ENCODE measurements around the gene ERVK3-1. TPM values are rescaled to one million over a fixed set of nuclear protein-coding genes. Genes with fewer than 3 reads are reported as not detected.

The ERVK3-1 gene
- total and polyA plus RNA-seq, 2 of the 13 experiments (the other 11 are each of a cell fraction or from before 2014, with no cell fraction given) = 28.5 to 38.7 TPM

- no peaks in the 10 kb centered on the region for H3K79me2 ChIP-seq (ENCODE audit: insufficient read depth, low read length)
- H3K36me3 ChIP-seq (replicated peaks in 1 of 2; ENCODE audit: control insufficient read depth in 1 of 2, insufficient read depth in 2 of 2, low read length in 2 of 2) = peaks cover 6 to 26% of the 10 kb centered on the region in 2 experiments
- intact Hi-C loops (cut with micrococcal nuclease; ENCODE audit: unreplicated experiment) = no loop called here
- 99% methylated on average over 3 of the region's 3 CpGs for WGBS (ENCODE audit: low lambda C conversion rate)
- no peak overlapping the region for H3K4me2 ChIP-seq (ENCODE audit: low read depth, low read length)
- no peak overlapping the region for H2AFZ ChIP-seq (ENCODE audit: low read length)
- no peak overlapping the region for H3K4me3 ChIP-seq (replicated peaks in 1 of 3; ENCODE audit: insufficient read depth in 1 of 3, low read depth in 2 of 3, low read length in 3 of 3)
- H3K27me3 ChIP-seq (ENCODE audit: control insufficient read depth in 1 of 2, insufficient read depth in 2 of 2, low read length in 2 of 2) = no peaks in the 10 kb centered on the region
- H3K9me3 ChIP-seq (ENCODE audit: low read length) = peaks cover 96% of the 10 kb centered on the region
- no peaks in the 10 kb centered on the region for H4K20me1 ChIP-seq (ENCODE audit: insufficient read depth, low read length)
- DNase-seq (ENCODE audit: low spot score) (no peak), ATAC-seq (no peak), FAIRE-seq (no peak)
- TF ChIP-seq ZNF274 (CRISPR knock-in tag; IDR thresholded peaks at IDR 0.05) (no peak), MBNL3 (CRISPR knock-in tag; conservative IDR thresholded peaks at IDR 0.05) (no peak), HNF1B (CRISPR knock-in tag; IDR thresholded peaks at IDR 0.05) (no peak), PHB2 (IDR thresholded peaks at IDR 0.05; ENCODE audit: partially characterized antibody) (no peak), HNRNPL (IDR thresholded peaks at IDR 0.05; ENCODE audit: low read depth, low read length) (no peak), ZNF282 (IDR thresholded peaks at IDR 0.05; ENCODE audit: partially characterized antibody) (no peak), ZNF850 (CRISPR knock-in tag; conservative IDR thresholded peaks at IDR 0.05) (no peak), FOXA3 (CRISPR knock-in tag; IDR thresholded peaks at IDR 0.05) (no peak), GPBP1L1 (CRISPR knock-in tag; IDR thresholded peaks at IDR 0.05) (no peak), ZNF564 (CRISPR knock-in tag; IDR thresholded peaks at IDR 0.05) (no peak)
- TF ChIP-seq, protein P1, sequence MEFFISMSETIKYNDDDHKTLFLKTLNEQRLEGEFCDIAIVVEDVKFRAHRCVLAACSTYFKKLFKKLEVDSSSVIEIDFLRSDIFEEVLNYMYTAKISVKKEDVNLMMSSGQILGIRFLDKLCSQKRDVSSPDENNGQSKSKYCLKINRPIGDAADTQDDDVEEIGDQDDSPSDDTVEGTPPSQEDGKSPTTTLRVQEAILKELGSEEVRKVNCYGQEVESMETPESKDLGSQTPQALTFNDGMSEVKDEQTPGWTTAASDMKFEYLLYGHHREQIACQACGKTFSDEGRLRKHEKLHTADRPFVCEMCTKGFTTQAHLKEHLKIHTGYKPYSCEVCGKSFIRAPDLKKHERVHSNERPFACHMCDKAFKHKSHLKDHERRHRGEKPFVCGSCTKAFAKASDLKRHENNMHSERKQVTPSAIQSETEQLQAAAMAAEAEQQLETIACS (CRISPR knock-in tag; IDR thresholded peaks at IDR 0.05) = no peak
- no peak overlapping the region for H3K27ac ChIP-seq (ENCODE audit: extremely low read length, insufficient read depth, low read length)
- CTCF ChIA-PET (ENCODE audit: low intra/inter-chr PET ratio, low total read pairs) = no interaction called here
- H3K4me1 ChIP-seq (ENCODE audit: insufficient read depth, low read length) = no peaks in the 10 kb centered on the region
- no TSS peak for BruUV-seq (replicated peaks)
- POLR2A ChIA-PET = no interaction called here
- in situ Hi-C loops (cut with HindIII; ENCODE audit: extremely low pct_ligation_motif_present, low pct_unique_long_range_greater_than_20kb) = loop anchor here (10.0 kb wide), 1 partner anchor 70 kb away; no protein-coding TSS in a partner anchor
- no peak overlapping the region for H3K9ac ChIP-seq (ENCODE audit: insufficient read depth, low read depth, low read length)
Observed at GRCh38 chr19:58265100-58265499, 40.1 kb upstream of the ERVK3-1 start.
